ENCODE results near the gene WNT7A.

Gene WNT7A

DNA sequence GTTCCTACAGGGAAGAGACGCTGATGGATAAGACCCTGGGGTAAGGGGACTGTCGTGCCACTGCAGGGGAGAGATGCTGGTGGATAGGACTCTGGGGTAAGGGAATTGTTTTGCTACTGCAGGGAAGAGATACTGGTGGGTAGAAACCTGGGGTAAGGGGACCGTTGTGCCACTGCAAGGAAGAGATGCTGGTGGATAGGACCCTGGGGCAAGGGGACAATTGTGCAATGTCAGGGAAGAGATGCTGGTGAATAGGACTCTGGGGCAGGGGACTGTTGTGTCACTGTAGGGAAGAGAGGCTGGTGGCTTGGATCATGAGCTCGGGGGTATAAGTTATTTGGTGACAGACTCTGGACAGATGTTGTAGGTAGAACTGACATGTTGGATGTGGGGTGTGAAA, 37.6 kb downstream of the WNT7A start:
- Histone ChIP-seq H3K9ac (ENCODE audit: low read length in 5 of 5) (no peak overlapping the region), H3K9me3 (ENCODE audit: control insufficient read depth in 5 of 5, low read length in 5 of 5) (no peaks in the 10 kb centered on the region), H3K27me3 (ENCODE audit: control insufficient read depth in 5 of 5, insufficient read depth in 4 of 5, low read length in 5 of 5) (peaks cover 7 to 37% (median 17%) of the 10 kb centered on the region in 5 donors), H3K4me3 (ENCODE audit: low read depth in 1 of 5, low read length in 5 of 5) (no peak overlapping the region), H3K36me3 (ENCODE audit: control insufficient read depth in 5 of 5, insufficient read depth in 5 of 5, low read length in 5 of 5) (no peaks in the 10 kb centered on the region), H3K27ac (ENCODE audit: low read depth, low read length) (no peak overlapping the region), H3K4me1 (ENCODE audit: control insufficient read depth in 5 of 5, insufficient read depth in 5 of 5, low read length in 5 of 5) (no peaks in the 10 kb centered on the region)

DNA sequence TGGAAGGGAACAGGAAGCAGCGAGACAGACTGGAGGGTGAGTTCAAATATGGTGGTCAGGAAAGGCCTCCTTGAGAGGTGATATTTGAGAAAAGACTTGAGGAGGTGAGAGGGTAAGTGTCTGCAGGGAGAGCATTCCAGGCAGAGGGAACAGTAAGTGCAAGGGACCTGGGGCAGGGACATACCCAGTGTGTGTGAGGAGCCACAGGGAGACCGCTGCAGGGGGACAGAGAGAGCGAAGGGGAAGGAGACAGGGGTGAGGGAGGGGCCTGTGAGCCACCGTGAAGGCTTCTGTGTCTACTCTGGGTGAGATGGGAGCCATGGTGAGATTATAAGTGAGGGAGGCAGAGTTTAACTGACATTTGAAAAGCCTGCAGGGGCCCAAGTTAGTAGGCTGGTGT, 38.0 kb downstream of the WNT7A start:
- no peaks in the 10 kb centered on the region for H3K4me1 ChIP-seq (ENCODE audit: control insufficient read depth in 5 of 5, insufficient read depth in 5 of 5, low read length in 5 of 5)
- H3K27ac ChIP-seq (ENCODE audit: low read depth, low read length), result no peak overlapping the region
- H3K9me3 ChIP-seq (ENCODE audit: control insufficient read depth in 5 of 5, low read length in 5 of 5), result no peaks in the 10 kb centered on the region
- H3K27me3 ChIP-seq (ENCODE audit: control insufficient read depth in 5 of 5, insufficient read depth in 4 of 5, low read length in 5 of 5), result peaks cover 7 to 41% (median 15%) of the 10 kb centered on the region in 5 donors
- H3K9ac ChIP-seq (ENCODE audit: low read length in 5 of 5), result no peak overlapping the region
- no peak overlapping the region for H3K4me3 ChIP-seq (ENCODE audit: low read depth in 1 of 5, low read length in 5 of 5)
- no peaks in the 10 kb centered on the region for H3K36me3 ChIP-seq (ENCODE audit: control insufficient read depth in 5 of 5, insufficient read depth in 5 of 5, low read length in 5 of 5)

DNA sequence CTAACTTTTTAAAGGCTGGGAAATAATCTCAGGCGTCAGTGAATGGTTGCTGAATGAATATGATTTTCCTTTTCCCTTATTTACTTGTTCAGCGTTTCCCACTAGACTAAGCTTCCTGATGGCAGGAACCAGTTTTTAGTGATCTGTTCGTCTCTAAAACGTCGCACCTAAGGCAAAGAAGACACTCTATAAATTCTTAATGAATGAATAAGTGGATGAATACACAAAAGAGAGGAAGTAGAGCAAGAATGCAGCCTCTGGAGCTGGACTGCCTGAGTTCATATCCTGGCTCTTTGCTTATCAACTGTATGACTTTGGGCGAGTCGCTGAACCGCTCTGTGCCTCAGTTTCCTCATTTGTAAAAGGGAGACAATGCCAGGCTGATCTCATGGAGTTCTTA, 38.7 kb downstream of the WNT7A start:
- H3K4me1 ChIP-seq (ENCODE audit: control insufficient read depth in 5 of 5, insufficient read depth in 5 of 5, low read length in 5 of 5), result no peaks in the 10 kb centered on the region
- H3K36me3 ChIP-seq (ENCODE audit: control insufficient read depth in 5 of 5, insufficient read depth in 5 of 5, low read length in 5 of 5), result no peaks in the 10 kb centered on the region
- no peaks in the 10 kb centered on the region for H3K9me3 ChIP-seq (ENCODE audit: control insufficient read depth in 5 of 5, low read length in 5 of 5)
- H3K4me3 ChIP-seq (ENCODE audit: low read depth in 1 of 5, low read length in 5 of 5), result no peak overlapping the region
- no peak overlapping the region for H3K27ac ChIP-seq (ENCODE audit: low read depth, low read length)
- no peak overlapping the region for H3K9ac ChIP-seq (ENCODE audit: low read length in 5 of 5)
- H3K27me3 ChIP-seq (ENCODE audit: control insufficient read depth in 5 of 5, insufficient read depth in 4 of 5, low read length in 5 of 5), result peaks cover 7 to 40% (median 14%) of the 10 kb centered on the region in 5 donors

DNA sequence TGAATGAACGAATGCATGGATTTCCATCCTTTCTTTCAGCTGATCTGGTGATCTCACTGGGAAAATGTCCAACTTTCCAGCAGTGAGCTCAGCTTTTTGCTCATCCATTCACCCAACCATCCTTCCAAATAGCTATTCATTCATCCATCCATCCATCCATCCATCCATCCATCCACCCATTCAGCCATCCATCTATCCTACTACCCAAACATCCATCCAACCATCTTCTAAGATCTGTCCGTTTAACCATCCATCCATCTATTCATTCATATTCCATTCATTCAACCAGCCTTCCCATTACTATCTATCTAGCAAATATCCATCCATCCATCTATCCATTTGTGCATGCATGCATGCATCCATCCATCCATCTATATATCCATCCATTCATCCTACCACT, 39.4 kb downstream of the WNT7A start:
- H3K4me3 ChIP-seq (ENCODE audit: low read depth in 1 of 5, low read length in 5 of 5), result no peak overlapping the region
- H3K27ac ChIP-seq (ENCODE audit: low read depth, low read length), result no peak overlapping the region
- H3K27me3 ChIP-seq (ENCODE audit: control insufficient read depth in 5 of 5, insufficient read depth in 4 of 5, low read length in 5 of 5), result peaks cover 7 to 36% (median 13%) of the 10 kb centered on the region in 5 donors
- H3K36me3 ChIP-seq (ENCODE audit: control insufficient read depth in 5 of 5, insufficient read depth in 5 of 5, low read length in 5 of 5), result no peaks in the 10 kb centered on the region
- H3K9me3 ChIP-seq (ENCODE audit: control insufficient read depth in 5 of 5, low read length in 5 of 5), result no peaks in the 10 kb centered on the region
- H3K9ac ChIP-seq (ENCODE audit: low read length in 5 of 5), result no peak overlapping the region
- H3K4me1 ChIP-seq (ENCODE audit: control insufficient read depth in 5 of 5, insufficient read depth in 5 of 5, low read length in 5 of 5), result no peaks in the 10 kb centered on the region

DNA sequence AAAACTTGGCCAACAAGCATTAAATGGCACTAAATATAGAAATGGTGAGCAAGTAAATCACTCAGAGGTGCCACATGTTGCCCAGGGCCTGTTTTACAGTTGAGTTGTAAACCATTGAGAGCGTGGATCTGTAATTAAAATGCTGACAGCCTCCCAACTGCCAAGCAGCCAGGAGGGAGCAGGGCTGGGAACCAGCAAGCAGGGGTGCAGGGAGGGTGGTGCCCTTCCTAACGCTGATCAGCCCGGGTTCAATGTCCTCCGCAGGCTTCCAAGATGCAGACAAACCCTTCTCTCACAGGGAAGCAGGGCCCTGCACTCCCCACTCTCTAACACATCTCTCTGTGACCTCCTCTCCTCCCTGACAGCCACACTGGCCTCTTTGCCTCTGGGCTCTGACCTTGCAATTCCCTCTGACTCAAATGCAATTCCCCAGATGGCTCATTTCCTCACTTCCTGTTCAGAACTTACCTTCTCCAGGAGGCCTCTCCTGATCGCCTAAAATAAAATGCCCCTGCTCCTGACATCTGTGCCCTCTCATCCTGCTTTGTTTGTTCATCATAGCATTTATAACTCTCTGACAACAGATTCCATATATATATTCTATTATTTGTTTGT, 40.0 kb downstream of the WNT7A start:
- H3K4me1 ChIP-seq (ENCODE audit: control insufficient read depth in 5 of 5, insufficient read depth in 5 of 5, low read length in 5 of 5), result no peaks in the 10 kb centered on the region
- H3K27ac ChIP-seq (ENCODE audit: low read depth, low read length), result no peak overlapping the region
- H3K27me3 ChIP-seq (ENCODE audit: control insufficient read depth in 5 of 5, insufficient read depth in 4 of 5, low read length in 5 of 5), result peaks cover 7 to 37% (median 12%) of the 10 kb centered on the region in 5 donors
- H3K9me3 ChIP-seq (ENCODE audit: control insufficient read depth in 5 of 5, low read length in 5 of 5), result no peaks in the 10 kb centered on the region
- H3K36me3 ChIP-seq (ENCODE audit: control insufficient read depth in 5 of 5, insufficient read depth in 5 of 5, low read length in 5 of 5), result no peaks in the 10 kb centered on the region
- no peak overlapping the region for H3K4me3 ChIP-seq (ENCODE audit: low read depth in 1 of 5, low read length in 5 of 5)
- no peak overlapping the region for H3K9ac ChIP-seq (ENCODE audit: low read length in 5 of 5)

DNA sequence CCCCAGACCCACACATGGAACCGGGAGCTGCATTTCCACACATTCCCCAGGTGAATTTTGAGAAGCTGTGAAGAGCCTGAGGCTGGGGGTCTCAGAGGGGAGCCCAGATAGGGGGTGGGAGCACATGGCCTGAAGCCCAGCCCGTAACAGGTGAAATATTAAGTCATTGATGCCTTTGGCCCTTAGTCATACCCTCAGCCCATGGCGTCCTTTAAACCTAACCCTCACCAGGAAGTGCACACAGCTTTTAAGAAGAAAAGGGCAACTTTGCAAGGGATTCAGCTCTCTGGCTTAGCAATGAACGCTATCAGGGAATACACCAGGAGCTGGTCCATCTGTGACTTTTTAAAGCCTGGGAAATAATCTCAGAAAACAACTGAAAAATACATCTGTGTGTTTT, 40.6 kb downstream of the WNT7A start:
- Histone ChIP-seq H3K27me3 (ENCODE audit: control insufficient read depth in 5 of 5, insufficient read depth in 4 of 5, low read length in 5 of 5) (peaks cover 10 to 37% (median 14%) of the 10 kb centered on the region in 5 donors), H3K9ac (ENCODE audit: low read length in 5 of 5) (no peak overlapping the region), H3K4me1 (ENCODE audit: control insufficient read depth in 5 of 5, insufficient read depth in 5 of 5, low read length in 5 of 5) (no peaks in the 10 kb centered on the region), H3K9me3 (ENCODE audit: control insufficient read depth in 5 of 5, low read length in 5 of 5) (no peaks in the 10 kb centered on the region), H3K36me3 (ENCODE audit: control insufficient read depth in 5 of 5, insufficient read depth in 5 of 5, low read length in 5 of 5) (no peaks in the 10 kb centered on the region), H3K27ac (ENCODE audit: low read depth, low read length) (no peak overlapping the region), H3K4me3 (ENCODE audit: low read depth in 1 of 5, low read length in 5 of 5) (no peak overlapping the region)

DNA sequence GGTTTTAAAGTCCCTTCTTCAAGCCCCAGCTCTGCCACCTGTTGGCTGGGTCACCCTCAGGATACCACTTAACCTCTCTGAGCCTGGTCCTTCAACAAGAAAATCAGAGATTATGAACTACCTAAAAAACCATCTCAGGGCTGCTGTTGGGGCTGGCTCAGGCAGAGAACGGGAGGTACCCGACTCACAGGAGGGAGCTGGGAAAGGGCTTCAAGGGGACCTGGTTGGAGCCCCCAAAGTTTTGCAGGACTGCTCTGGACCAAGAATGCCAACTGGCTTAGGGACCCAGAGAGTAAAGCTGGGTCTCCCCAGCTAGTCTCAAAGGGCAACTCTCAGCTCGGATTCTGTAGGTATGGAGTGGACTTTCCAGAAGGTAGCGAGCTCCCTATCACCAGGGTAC, 41.5 kb downstream of the WNT7A start:
- H3K9ac ChIP-seq (ENCODE audit: low read length in 5 of 5), result no peak overlapping the region
- H3K36me3 ChIP-seq (ENCODE audit: control insufficient read depth in 5 of 5, insufficient read depth in 5 of 5, low read length in 5 of 5), result no peaks in the 10 kb centered on the region
- no peak overlapping the region for H3K4me3 ChIP-seq (ENCODE audit: low read depth in 1 of 5, low read length in 5 of 5)
- H3K4me1 ChIP-seq (ENCODE audit: control insufficient read depth in 5 of 5, insufficient read depth in 5 of 5, low read length in 5 of 5), result no peaks in the 10 kb centered on the region
- H3K27ac ChIP-seq (ENCODE audit: low read depth, low read length), result no peak overlapping the region
- peaks cover 12 to 39% (median 21%) of the 10 kb centered on the region in 5 donors for H3K27me3 ChIP-seq (ENCODE audit: control insufficient read depth in 5 of 5, insufficient read depth in 4 of 5, low read length in 5 of 5)
- peaks cover 0 to 2% (median 0%) of the 10 kb centered on the region in 5 donors for H3K9me3 ChIP-seq (ENCODE audit: control insufficient read depth in 5 of 5, low read length in 5 of 5)

DNA sequence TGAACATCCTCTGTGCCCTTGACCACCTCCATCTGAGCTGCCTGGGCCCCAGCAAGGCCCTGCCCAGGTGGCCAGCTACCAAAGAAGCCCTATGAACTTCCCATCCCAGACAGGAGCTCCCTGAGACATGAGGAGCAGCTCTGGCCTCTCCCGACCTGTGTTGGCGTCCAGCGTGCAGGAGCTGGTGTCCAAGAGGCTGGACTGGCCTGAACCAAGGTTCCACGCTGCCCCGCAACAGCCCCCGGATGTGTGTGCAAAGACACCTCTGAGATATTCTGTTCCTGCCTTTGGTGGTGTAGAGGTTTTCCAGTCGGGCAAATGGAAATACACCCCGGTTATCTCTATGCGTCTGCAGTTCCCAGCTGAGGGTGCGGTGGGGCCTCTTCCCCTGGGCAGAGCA, 42.1 kb downstream of the WNT7A start:
- Histone ChIP-seq H3K36me3 (ENCODE audit: control insufficient read depth in 5 of 5, insufficient read depth in 5 of 5, low read length in 5 of 5) (no peaks in the 10 kb centered on the region), H3K27me3 (ENCODE audit: control insufficient read depth in 5 of 5, insufficient read depth in 4 of 5, low read length in 5 of 5) (peaks cover 9 to 40% (median 23%) of the 10 kb centered on the region in 5 donors), H3K27ac (ENCODE audit: low read depth, low read length) (no peak overlapping the region), H3K4me3 (ENCODE audit: low read depth in 1 of 5, low read length in 5 of 5) (no peak overlapping the region), H3K4me1 (ENCODE audit: control insufficient read depth in 5 of 5, insufficient read depth in 5 of 5, low read length in 5 of 5) (no peaks in the 10 kb centered on the region), H3K9ac (ENCODE audit: low read length in 5 of 5) (no peak overlapping the region), H3K9me3 (ENCODE audit: control insufficient read depth in 5 of 5, low read length in 5 of 5) (peaks cover 0 to 6% (median 0%) of the 10 kb centered on the region in 5 donors)

DNA sequence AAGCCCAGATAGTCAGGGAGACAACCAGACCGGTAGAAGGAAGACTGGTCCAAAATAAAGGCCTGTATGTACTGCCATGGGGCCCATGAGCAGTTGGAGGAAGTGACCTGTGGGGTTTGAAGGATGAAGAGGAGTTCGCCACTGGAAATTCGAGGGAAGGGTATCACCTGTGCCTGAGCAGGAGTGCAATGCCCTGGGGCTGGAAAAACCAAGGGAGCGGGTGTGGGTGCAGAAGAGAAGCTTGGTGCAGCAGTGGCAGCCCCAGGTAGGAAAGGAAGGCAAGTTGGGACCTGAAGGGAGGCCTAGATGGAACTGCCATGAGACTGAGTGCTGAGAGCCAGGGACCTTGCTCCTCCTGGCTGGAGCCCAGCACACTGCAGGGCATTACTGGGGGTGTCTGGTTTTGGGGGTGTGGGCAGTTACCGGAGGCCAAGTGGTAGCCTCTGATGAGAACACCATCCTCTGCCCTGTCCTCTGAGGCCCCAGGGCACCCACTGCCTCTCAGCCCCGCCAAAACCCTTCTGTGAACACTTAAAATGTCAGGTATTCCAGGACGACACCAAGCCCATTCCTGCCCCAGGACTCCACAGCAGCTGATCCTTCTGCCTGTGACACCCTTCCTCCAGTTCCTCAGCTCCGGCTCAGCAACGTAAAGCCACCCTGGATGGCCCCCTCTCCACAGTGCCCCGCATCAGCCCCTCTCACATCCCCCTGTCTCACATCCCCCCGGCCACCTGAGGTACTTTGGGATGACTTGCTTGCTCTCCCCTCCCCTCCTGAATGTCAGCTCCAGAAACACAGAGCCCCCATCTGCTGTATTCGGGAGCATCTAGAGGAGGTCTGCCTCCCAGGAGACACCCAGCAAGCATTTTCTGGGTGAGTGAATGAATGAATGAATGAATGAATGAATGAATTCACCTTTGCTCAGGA, 42.9 kb downstream of the WNT7A start:
- H3K27me3 ChIP-seq (ENCODE audit: control insufficient read depth in 5 of 5, insufficient read depth in 4 of 5, low read length in 5 of 5), result peaks cover 5 to 35% (median 25%) of the 10 kb centered on the region in 5 donors

DNA sequence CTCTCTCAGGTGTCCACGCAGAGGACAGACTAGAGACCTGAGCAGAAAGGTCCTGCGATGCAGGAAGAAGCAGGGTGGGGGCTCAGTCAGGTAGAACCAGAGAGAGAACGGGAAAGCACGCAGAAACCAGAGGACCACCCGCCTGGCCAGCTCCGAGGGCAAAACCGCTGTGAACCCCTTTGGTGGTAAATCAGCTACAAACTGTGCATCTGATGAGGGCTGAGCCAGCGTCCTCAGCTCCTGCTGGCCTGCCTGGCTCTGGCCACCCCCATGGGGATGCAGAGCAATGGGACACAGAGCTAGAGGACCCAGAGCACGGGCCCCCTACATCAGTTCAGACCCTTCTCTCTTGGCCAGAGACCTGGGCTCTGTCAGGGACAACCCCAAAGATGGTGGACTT, 44.6 kb downstream of the WNT7A start:
- H3K27me3 ChIP-seq (ENCODE audit: control insufficient read depth in 5 of 5, insufficient read depth in 4 of 5, low read length in 5 of 5), result peaks cover 5 to 45% (median 25%) of the 10 kb centered on the region in 5 donors

More for the DNA sequence above, 42.9 kb downstream of the WNT7A start:
- H3K27ac ChIP-seq (ENCODE audit: low read depth, low read length), result no peak overlapping the region
- no peak overlapping the region for H3K9ac ChIP-seq (ENCODE audit: low read length in 5 of 5)
- H3K36me3 ChIP-seq (ENCODE audit: control insufficient read depth in 5 of 5, insufficient read depth in 5 of 5, low read length in 5 of 5), result no peaks in the 10 kb centered on the region
- H3K4me1 ChIP-seq (ENCODE audit: control insufficient read depth in 5 of 5, insufficient read depth in 5 of 5, low read length in 5 of 5), result no peaks in the 10 kb centered on the region
- no peak overlapping the region for H3K4me3 ChIP-seq (ENCODE audit: low read depth in 1 of 5, low read length in 5 of 5)
- H3K9me3 ChIP-seq (ENCODE audit: control insufficient read depth in 5 of 5, low read length in 5 of 5), result peaks cover 0 to 6% (median 0%) of the 10 kb centered on the region in 5 donors

More for the DNA sequence above, 44.6 kb downstream of the WNT7A start:
- Histone ChIP-seq H3K4me3 (ENCODE audit: low read depth in 1 of 5, low read length in 5 of 5) (no peak overlapping the region), H3K27ac (ENCODE audit: low read depth, low read length) (no peak overlapping the region), H3K9me3 (ENCODE audit: control insufficient read depth in 5 of 5, low read length in 5 of 5) (peaks cover 0 to 10% (median 0%) of the 10 kb centered on the region in 5 donors), H3K4me1 (ENCODE audit: control insufficient read depth in 5 of 5, insufficient read depth in 5 of 5, low read length in 5 of 5) (no peaks in the 10 kb centered on the region), H3K9ac (ENCODE audit: low read length in 5 of 5) (no peak overlapping the region), H3K36me3 (ENCODE audit: control insufficient read depth in 5 of 5, insufficient read depth in 5 of 5, low read length in 5 of 5) (no peaks in the 10 kb centered on the region)
